GM18511 (cell line): ENCODE measurements around the gene VPREB1.
"Not testable (repeated sequence)": the region's sequence is repeated elsewhere in the genome, so short reads cannot be mapped to it uniquely, and the experiment has no call there.

Experiments used
- ATAC-seq: cut with Tn5 transposase; IDR thresholded peaks from one replicate; pipeline ENCODE4 v1.9.1; 2021; ENCODE audit warnings: mild to moderate bottlenecking, moderate library complexity; ENCODE audit not compliant: unreplicated experiment

The VPREB1 gene

GRCh38 chr22:22245256-22245909, 797 bp downstream of the VPREB1 start:
- ATAC-seq = no peak

DNA sequence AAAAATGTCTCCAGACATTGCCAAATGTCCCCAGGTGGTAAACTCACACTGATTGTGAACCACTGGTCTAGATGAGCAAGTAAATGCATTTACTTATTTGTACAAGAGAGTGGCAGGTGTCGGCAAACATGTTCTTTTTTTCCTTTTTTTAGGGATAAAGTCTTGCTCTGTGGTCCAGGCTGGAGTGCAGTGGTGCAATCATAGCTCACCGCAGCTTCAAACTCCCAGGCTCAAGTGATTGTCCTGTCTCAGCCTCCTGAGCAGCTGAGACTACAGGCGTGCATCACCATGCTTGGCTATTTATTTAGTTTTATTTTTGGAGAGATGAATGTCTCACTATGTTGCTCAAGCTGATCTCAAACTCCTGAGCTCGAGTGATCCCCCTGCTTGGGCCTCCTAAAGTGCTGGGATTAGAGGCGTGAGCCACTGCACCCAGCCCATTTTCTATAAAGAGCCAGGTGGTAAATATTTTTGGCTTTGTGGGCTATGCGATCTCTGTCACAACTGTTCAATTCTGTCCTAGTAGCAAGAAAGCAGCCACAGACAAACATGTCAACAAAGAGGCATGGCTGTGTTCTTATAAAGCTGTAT, 1.4 kb downstream of the VPREB1 start:
- no peak for ATAC-seq

GRCh38 chr22:22246706-22247105, 2.1 kb downstream of the VPREB1 start:
- ATAC-seq = no peak

- no peak for ATAC-seq
Measured at GRCh38 chr22:22248878-22249277, 4.3 kb downstream of the VPREB1 start.

GRCh38 chr22:22250651-22251050, 6.1 kb downstream of the VPREB1 start:
- ATAC-seq = not testable (repeated sequence)

GRCh38 chr22:22256133-22256532, 11.5 kb downstream of the VPREB1 start:
- ATAC-seq = not testable (repeated sequence)

- not testable (repeated sequence) for ATAC-seq
Measured at GRCh38 chr22:22258597-22259415, 14.2 kb downstream of the VPREB1 start.

DNA sequence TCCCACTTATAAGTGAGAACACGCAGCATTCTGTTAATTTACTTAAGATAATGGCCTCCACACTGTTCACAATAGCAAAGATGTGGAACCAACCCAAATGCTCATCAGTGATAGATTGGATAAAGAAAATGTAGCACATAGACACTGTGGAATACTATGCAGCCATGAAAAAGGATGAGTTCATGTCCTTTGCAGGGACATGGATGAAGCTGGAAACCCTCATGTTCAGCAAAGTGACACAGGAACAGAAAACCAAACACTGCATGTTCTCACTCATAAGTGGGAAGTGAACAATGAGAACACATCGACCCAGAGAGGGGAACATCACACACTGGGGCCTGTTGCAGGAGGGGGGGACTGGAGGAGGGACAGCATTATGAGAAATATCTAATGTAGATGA, 15.6 kb downstream of the VPREB1 start:
- not testable (repeated sequence) for ATAC-seq

GRCh38 chr22:22260586-22260985, 16.0 kb downstream of the VPREB1 start:
- ATAC-seq = not testable (repeated sequence)

DNA sequence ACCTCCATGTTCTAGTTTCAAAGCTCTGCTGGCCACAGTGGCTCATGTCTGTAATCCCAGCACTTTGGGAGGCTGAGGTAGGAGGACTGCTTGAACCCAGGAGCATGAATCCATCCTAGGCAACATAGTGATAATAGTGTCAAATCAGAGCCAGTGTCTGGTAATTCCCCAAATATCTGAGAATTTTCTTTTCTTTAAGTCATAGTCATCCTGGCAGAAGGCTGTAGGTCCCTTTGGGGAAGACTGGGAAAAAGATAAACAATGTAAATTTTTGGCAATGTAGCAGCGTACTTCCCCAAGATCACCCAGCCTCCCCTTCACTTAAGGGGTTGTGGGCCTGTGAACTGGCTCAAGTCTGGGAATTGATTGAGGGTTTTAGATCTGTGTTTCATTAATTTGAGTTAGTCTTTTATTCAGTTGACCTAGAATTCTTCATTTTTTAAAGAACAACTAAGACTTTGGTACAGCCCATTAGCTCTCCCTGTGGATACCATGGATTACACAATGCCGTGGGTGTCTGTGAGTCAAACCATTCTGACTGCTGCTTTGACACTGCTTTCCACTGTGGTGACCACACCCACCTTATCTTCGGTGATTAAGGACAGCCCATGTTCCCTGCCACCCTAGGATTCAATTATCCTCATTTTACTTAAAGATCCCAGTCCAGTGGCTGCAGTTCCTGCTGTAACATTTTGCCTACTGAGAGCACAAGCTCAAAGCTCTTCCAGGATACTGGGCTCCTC, 17.9 kb downstream of the VPREB1 start:
- not testable (repeated sequence) for ATAC-seq

GRCh38 chr22:22263823-22264222, 19.2 kb downstream of the VPREB1 start:
- ATAC-seq = not testable (repeated sequence)

DNA sequence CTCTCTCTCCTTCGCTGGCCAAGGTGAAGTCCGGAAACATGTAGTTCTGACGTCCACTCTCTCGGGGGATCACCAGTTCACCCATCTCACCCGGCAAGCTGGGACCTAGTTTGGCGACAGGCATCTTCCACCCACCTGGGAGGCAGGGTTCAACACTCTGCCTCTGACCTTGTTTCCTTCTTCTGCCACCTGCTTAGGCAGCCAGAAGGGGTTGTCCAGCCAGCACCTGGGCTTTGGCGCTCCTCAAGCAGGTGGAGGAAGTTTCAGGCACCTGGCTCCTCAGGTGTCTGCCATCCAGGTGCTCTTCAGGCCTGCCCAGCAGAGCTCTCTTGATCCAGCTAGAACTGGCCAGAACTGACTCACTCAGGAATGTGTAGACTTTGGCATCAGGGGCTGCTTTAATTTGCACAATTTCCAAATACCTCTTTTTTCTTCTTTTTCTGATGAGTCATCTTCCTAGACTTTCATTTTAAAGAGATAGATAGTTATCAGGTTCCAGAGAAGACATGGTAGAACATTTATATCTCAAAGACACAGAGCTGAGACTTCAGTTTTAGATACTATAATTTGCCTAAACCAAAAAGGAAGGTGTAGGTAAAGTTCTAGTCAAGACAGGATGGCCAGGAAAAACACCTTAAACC, 25.6 kb downstream of the VPREB1 start:
- not testable (repeated sequence) for ATAC-seq

DNA sequence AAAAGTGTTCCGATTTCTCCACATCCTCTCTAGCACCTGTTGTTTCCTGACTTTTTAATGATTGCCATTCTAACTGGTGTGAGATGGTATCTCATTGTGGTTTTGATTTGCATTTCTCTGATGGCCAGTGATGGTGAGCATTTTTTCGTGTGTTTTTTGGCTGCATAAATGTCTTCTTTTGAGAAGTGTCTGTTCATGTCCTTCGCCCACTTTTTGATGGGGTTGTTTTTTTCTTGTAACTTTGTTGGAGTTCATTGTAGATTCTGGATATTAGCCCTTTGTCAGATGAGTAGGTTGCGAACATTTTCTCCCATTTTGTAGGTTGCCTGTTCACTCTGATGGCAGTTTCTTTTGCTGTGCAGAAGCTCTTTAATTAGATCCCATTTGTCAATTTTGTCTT, 32.8 kb downstream of the VPREB1 start:
- ATAC-seq = not testable (repeated sequence)

GRCh38 chr22:22284962-22285756, 40.6 kb downstream of the VPREB1 start:
- not testable (repeated sequence) for ATAC-seq

DNA sequence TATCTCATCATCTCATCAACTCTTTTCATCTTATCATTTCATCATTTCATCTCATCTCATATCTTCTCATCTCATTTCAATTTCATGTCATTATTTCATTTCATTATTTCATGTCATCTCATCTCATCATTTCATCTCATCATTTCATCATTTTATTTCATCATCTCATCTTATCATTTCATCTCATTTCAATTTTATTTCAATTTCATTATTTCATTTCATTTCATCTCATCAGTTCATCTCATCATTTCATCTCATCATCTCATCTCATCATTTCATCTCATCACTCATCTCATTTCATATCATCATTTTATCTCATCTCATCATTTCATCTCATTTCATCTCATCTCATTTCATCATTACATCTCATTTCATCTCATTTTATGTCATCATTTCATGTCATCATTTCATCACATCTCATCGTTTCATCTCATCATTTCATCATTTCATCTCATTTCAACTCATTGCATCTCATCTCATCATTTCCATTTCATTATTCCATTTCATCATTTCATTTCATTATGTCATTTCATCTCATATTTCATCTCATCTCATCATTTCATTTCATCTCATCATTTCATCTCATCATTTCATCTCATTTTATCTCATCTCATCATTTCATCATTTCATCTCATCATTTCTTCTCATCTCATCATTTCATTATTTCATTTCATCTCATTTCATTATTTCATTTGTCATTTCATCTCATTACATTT, 42.0 kb downstream of the VPREB1 start:
- not testable (repeated sequence) for ATAC-seq

GRCh38 chr22:22287106-22287626, 42.6 kb downstream of the VPREB1 start:
- ATAC-seq = not testable (repeated sequence)

- ATAC-seq = not testable (repeated sequence)
Measured at GRCh38 chr22:22289666-22290065, 45.1 kb downstream of the VPREB1 start.

- not testable (repeated sequence) for ATAC-seq
Measured at GRCh38 chr22:22291129-22291806, 46.7 kb downstream of the VPREB1 start.
